ENCODE measurements around the gene PDE4D.

- no peak for TF ChIP-seq CTCF (IDR thresholded peaks at IDR 0.05)
- no peak for TF ChIP-seq ZFX (IDR thresholded peaks at IDR 0.05; ENCODE audit: borderline replicate concordance)
Measured at GRCh38 chr5:59661954-59662615, 231.4 kb downstream of the PDE4D start.

Measured in 22Rv1 (cell line).